GM19238 (cell line): ENCODE measurements around the gene CREG1.
"Not testable (repeated sequence)": the region's sequence is repeated elsewhere in the genome, so short reads cannot be mapped to it uniquely, and the experiment has no call there.

ENCODE experiments used
- DNase-seq: peaks from one replicate; pipeline ENCODE4 v3.0.0; 2011; ENCODE audit warnings: low spot score; ENCODE audit not compliant: insufficient read length

CREG1 gene

GRCh38 chr1:167553136-167554027 is at the start of gene CREG1:
CREG1 (minus strand) TSS chr1:167553762.
- DNase-seq: peak; percentile 90

GRCh38 chr1:167602840-167603239 is 49.3 kb upstream of the CREG1 start:
- DNase-seq: no peak

GRCh38 chr1:167601442-167602383 is 48.2 kb upstream of the CREG1 start:
- DNase-seq: no peak

GRCh38 chr1:167599957-167600581 is 46.5 kb upstream of the CREG1 start:
- DNase-seq: no peak

GRCh38 chr1:167594822-167595221 is 41.3 kb upstream of the CREG1 start:
- no peak for DNase-seq

GRCh38 chr1:167593860-167594259 is 40.3 kb upstream of the CREG1 start:
- no peak for DNase-seq

GRCh38 chr1:167592475-167592874 is 38.9 kb upstream of the CREG1 start:
- DNase-seq: no peak

- no peak for DNase-seq
Measured at GRCh38 chr1:167588361-167588760, 34.8 kb upstream of the CREG1 start.

- DNase-seq: no peak
Measured at GRCh38 chr1:167587872-167588271, 34.3 kb upstream of the CREG1 start.

- no peak for DNase-seq
Measured at GRCh38 chr1:167587342-167587741, 33.8 kb upstream of the CREG1 start.

- DNase-seq: no peak
Measured at GRCh38 chr1:167584581-167584980, 31.0 kb upstream of the CREG1 start.

GRCh38 chr1:167582722-167583121 is 29.2 kb upstream of the CREG1 start:
- DNase-seq: no peak

- DNase-seq: no peak
Measured at GRCh38 chr1:167582064-167582463, 28.5 kb upstream of the CREG1 start.

- no peak for DNase-seq
Measured at GRCh38 chr1:167579986-167580385, 26.4 kb upstream of the CREG1 start.

- DNase-seq: no peak
Measured at GRCh38 chr1:167578939-167579521, 25.5 kb upstream of the CREG1 start.

- no peak for DNase-seq
Measured at GRCh38 chr1:167575649-167576048, 22.1 kb upstream of the CREG1 start.

- DNase-seq: no peak
Measured at GRCh38 chr1:167573035-167573434, 19.5 kb upstream of the CREG1 start.

- not testable (repeated sequence) for DNase-seq
Measured at GRCh38 chr1:167570712-167571111, 17.1 kb upstream of the CREG1 start.

- DNase-seq: no peak
Measured at GRCh38 chr1:167567663-167568062, 14.1 kb upstream of the CREG1 start.

GRCh38 chr1:167566766-167567165 is 13.2 kb upstream of the CREG1 start:
- no peak for DNase-seq

- no peak for DNase-seq
Measured at GRCh38 chr1:167565922-167566321, 12.4 kb upstream of the CREG1 start.
